Measurements from ENCODE around the gene PPM1H. TPM values are rescaled to one million over a fixed set of nuclear protein-coding genes. Genes with fewer than 3 reads are reported as not detected.

PPM1H gene
- total and polyA plus RNA-seq, 10 of the 15 experiments (the other 5 are each of a cell fraction or from before 2014, with no cell fraction given): 0.11 to 0.83 (median 0.49) TPM

DNA sequence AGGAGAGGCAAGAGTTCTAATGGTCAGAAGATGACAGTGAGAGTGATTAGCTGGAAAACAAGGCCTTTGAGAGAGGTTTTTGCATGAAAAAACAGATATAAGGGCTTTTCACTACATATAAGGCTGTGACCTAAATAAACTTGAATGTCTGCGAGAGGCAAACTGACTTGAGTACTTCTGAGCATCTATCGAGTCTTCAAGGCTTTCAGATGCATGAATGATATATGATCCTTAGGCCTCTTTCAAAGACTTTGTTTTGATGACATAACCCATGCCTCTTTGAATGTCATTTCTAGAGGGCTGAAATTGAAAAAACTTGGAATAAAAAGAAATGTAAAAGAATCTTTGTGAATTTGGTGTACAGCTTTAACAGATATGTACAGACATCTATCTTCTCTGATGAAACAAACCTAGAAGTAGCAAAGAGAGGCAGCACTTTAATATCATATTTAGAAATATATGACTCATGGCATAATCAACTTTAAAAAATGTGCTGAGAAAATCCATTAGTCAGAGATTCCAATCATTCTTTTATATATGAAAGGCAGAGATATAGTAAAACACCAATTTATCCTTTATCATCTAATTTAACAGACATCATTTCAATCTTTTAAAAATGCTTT is 72.6 kb downstream of the PPM1H start (continued):
- TF ChIP-seq, protein P1, sequence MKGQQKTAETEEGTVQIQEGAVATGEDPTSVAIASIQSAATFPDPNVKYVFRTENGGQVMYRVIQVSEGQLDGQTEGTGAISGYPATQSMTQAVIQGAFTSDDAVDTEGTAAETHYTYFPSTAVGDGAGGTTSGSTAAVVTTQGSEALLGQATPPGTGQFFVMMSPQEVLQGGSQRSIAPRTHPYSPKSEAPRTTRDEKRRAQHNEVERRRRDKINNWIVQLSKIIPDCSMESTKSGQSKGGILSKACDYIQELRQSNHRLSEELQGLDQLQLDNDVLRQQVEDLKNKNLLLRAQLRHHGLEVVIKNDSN (IDR thresholded peaks at IDR 0.05; ENCODE audit: borderline replicate concordance, extremely low read length, insufficient read depth, low read depth, low read length): no peak
- TF ChIP-seq ZSCAN29 (IDR thresholded peaks at IDR 0.05) (no peak), MEF2A (IDR thresholded peaks at IDR 0.05; ENCODE audit: insufficient read depth, low read depth, low read length) (no peak), POLR2AphosphoS2 (IDR thresholded peaks at IDR 0.05; ENCODE audit: low read depth, low read length) (no peak), LARP7 (IDR thresholded peaks at IDR 0.05) (no peak)

DNA sequence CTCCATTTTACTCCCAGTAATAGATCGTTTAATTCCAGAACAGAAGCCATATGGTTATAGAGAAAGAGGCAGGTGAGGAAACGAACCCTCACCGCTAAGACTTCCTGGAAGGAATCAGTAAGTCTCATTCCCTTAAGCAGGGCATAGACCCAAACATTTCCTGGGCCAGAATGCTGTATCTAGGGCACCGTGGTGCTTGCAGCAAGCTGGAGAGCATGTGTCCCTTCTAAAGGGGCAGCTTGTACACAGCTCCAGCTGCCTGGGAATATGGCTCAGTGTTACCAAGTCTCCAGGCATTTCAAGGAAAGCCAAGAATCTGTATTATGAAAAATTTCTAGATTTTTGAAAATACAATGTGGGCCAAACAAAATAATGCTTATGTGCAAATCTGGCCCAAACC is 73.4 kb downstream of the PPM1H start:
- intact Hi-C loops (cut with micrococcal nuclease; ENCODE audit: unreplicated experiment) (no loop called here), in situ Hi-C loops (cut with MboI) (no loop called here)
- Histone ChIP-seq H3K9me3 (replicated peaks; ENCODE audit: control insufficient read depth, insufficient read depth, low read length) (no peaks in the 10 kb centered on the region), H2AFZ (ENCODE audit: control insufficient read depth, low read depth, low read length) (no peak overlapping the region), H3K79me2 (ENCODE audit: control insufficient read depth, insufficient read depth, low read length) (no peaks in the 10 kb centered on the region), H3K4me2 (ENCODE audit: control insufficient read depth, insufficient read depth) (no peak overlapping the region), H3K9ac (ENCODE audit: control insufficient read depth, insufficient read depth, low read length) (no peak overlapping the region), H3K27me3 (replicated peaks in 1 of 2; ENCODE audit: control insufficient read depth in 2 of 2, insufficient read depth in 2 of 2, low read length in 1 of 2) (peaks cover 0 to 2% of the 10 kb centered on the region in 2 experiments; a peak in 1 of 4 replicates), H3K4me1 (ENCODE audit: control insufficient read depth, insufficient read depth, low read length) (no peaks in the 10 kb centered on the region), H3K4me3 (no peak overlapping the region), H3K36me3 (ENCODE audit: control insufficient read depth in 2 of 2, insufficient read depth in 2 of 2, low read length in 1 of 2) (no peaks in the 10 kb centered on the region), H4K20me1 (ENCODE audit: control insufficient read depth, insufficient read depth) (no peaks in the 10 kb centered on the region), H3K27ac (ENCODE audit: control insufficient read depth, insufficient read depth) (no peak overlapping the region)
- WGBS (ENCODE audit: insufficient coverage, insufficient replicate concordance, low lambda C conversion rate, missing lambda C conversion rate): 23% methylated on average over 4 of the region's 4 CpGs
- FAIRE-seq: no peak
- no peak for DNase-seq (ENCODE audit: low read depth, low spot score)
- no peak for ATAC-seq
- TF ChIP-seq, protein P2, sequence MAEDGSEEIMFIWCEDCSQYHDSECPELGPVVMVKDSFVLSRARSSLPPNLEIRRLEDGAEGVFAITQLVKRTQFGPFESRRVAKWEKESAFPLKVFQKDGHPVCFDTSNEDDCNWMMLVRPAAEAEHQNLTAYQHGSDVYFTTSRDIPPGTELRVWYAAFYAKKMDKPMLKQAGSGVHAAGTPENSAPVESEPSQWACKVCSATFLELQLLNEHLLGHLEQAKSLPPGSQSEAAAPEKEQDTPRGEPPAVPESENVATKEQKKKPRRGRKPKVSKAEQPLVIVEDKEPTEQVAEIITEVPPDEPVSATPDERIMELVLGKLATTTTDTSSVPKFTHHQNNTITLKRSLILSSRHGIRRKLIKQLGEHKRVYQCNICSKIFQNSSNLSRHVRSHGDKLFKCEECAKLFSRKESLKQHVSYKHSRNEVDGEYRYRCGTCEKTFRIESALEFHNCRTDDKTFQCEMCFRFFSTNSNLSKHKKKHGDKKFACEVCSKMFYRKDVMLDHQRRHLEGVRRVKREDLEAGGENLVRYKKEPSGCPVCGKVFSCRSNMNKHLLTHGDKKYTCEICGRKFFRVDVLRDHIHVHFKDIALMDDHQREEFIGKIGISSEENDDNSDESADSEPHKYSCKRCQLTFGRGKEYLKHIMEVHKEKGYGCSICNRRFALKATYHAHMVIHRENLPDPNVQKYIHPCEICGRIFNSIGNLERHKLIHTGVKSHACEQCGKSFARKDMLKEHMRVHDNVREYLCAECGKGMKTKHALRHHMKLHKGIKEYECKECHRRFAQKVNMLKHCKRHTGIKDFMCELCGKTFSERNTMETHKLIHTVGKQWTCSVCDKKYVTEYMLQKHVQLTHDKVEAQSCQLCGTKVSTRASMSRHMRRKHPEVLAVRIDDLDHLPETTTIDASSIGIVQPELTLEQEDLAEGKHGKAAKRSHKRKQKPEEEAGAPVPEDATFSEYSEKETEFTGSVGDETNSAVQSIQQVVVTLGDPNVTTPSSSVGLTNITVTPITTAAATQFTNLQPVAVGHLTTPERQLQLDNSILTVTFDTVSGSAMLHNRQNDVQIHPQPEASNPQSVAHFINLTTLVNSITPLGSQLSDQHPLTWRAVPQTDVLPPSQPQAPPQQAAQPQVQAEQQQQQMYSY (CRISPR knock-in tag; IDR thresholded peaks at IDR 0.05): no peak
- TF ChIP-seq ZNF274 (IDR thresholded peaks at IDR 0.05; ENCODE audit: insufficient read depth, insufficient read length) (no peak), ZNF217 (IDR thresholded peaks at IDR 0.05) (no peak), BCL11A (IDR thresholded peaks at IDR 0.05; ENCODE audit: low read depth, low read length) (no peak), HDAC6 (IDR thresholded peaks at IDR 0.05; ENCODE audit: unreplicated experiment) (no peak), SMAD5 (IDR thresholded peaks at IDR 0.05; ENCODE audit: low read depth) (no peak), STAT1 (conservative IDR thresholded peaks at IDR 0.05) (no peak), NFYB (IDR thresholded peaks at IDR 0.05; ENCODE audit: insufficient read depth, low read depth, low read length) (no peak), EGR1 (IDR thresholded peaks at IDR 0.05; ENCODE audit: borderline replicate concordance in 1 of 2, low read depth in 2 of 2, low read length in 2 of 2) (no peak), DPF2 (IDR thresholded peaks at IDR 0.05) (no peak)
- TF ChIP-seq, protein P3, sequence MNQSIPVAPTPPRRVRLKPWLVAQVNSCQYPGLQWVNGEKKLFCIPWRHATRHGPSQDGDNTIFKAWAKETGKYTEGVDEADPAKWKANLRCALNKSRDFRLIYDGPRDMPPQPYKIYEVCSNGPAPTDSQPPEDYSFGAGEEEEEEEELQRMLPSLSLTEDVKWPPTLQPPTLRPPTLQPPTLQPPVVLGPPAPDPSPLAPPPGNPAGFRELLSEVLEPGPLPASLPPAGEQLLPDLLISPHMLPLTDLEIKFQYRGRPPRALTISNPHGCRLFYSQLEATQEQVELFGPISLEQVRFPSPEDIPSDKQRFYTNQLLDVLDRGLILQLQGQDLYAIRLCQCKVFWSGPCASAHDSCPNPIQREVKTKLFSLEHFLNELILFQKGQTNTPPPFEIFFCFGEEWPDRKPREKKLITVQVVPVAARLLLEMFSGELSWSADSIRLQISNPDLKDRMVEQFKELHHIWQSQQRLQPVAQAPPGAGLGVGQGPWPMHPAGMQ (IDR thresholded peaks at IDR 0.05; ENCODE audit: borderline replicate concordance): no peak
- TF ChIP-seq, protein P4, sequence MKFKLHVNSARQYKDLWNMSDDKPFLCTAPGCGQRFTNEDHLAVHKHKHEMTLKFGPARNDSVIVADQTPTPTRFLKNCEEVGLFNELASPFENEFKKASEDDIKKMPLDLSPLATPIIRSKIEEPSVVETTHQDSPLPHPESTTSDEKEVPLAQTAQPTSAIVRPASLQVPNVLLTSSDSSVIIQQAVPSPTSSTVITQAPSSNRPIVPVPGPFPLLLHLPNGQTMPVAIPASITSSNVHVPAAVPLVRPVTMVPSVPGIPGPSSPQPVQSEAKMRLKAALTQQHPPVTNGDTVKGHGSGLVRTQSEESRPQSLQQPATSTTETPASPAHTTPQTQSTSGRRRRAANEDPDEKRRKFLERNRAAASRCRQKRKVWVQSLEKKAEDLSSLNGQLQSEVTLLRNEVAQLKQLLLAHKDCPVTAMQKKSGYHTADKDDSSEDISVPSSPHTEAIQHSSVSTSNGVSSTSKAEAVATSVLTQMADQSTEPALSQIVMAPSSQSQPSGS (IDR thresholded peaks at IDR 0.05; ENCODE audit: low read length): no peak
- BruUV-seq (replicated peaks): no TSS peak
- ChIA-PET CTCF (no interaction called here), SMC1A (ENCODE audit: uncharacterized antibody, unreplicated experiment) (no interaction called here), RAD21 (ENCODE audit: unreplicated experiment) (no interaction called here), POLR2A (no interaction called here)

Data from GM12878 (cell line).